MM.1S (cell line): ENCODE results near the gene WDR48.

ENCODE experiments used
- CTCF ChIP-seq: fragments of 300-600 bp; sonication (generic); IDR thresholded peaks from 2 replicates; pipeline ENCODE4 v1.5.1; 2016; ENCODE audit warnings: antibody characterized with exemption, low read length, mixed read lengths
- EZH2 ChIP-seq: fragments of 300-600 bp; sonication (generic); optimal IDR thresholded peaks from 2 replicates; pipeline ENCODE3; 2017; ENCODE audit warnings: low read depth, mild to moderate bottlenecking, antibody characterized with exemption, low read length, mixed read lengths

- TF ChIP-seq CTCF (no peak), EZH2 (no peak)
These were observed 87.1 kb downstream of the WDR48 start for GRCh38 chr3:39138804-39139415.
